H1 (cell line): ENCODE measurements around the gene FMNL2. TPM values are rescaled to one million over a fixed set of nuclear protein-coding genes. Genes with fewer than 3 reads are reported as not detected.

Experiments
- BRCA1 ChIP-seq: IDR thresholded peaks from 2 replicates; pipeline ENCODE4 v1.6.1; 2012; ENCODE audit warnings: low read depth, low read length, improper control_type of control experiment
- CHD1 ChIP-seq: IDR thresholded peaks from 2 replicates; pipeline ENCODE4 v1.6.1; 2012; ENCODE audit warnings: low read depth, low read length, improper control_type of control experiment
- SIN3A ChIP-seq, 2 experiments: IDR thresholded peaks in 1 of 2; conservative IDR thresholded peaks in 1 of 2; 2 replicates each; pipeline ENCODE4 v1.6.1; 2011 to 2012; ENCODE audit warnings: low read length in 2 of 2, improper control_type of control experiment in 1 of 2, low read depth in 1 of 2, mild to moderate bottlenecking in 1 of 2
- ZNF274 ChIP-seq: IDR thresholded peaks from 2 replicates; pipeline ENCODE4 v1.7.0; 2012; ENCODE audit warnings: low read length, borderline replicate concordance; ENCODE audit errors: extremely low read depth
- polyA plus RNA-seq, 7 experiments: library from polyadenylated mRNA; depleted of rRNA in 3 of 7; stranded (reverse) in 5 of 7; unstranded in 2 of 7; fragments of >200 nt in 5 of 7; fragments of 200-250 nt in 2 of 7; gene quantifications; 1 replicate in 5 of 7; 2 replicates in 1 of 7; 4 replicates in 1 of 7; pipeline versions ENCODE4 v1.2.1 to v1.2.3, GENCODE V29; 2011 to 2013; ENCODE audit warnings: missing spikeins in 2 of 7, mixed read lengths in 2 of 7
- total RNA-seq: library from RNA; stranded (reverse); fragmentation: NEBNext Ultra II Directional; extraction: Animal tissue kit (Norgen Biotek cat#: 25700); gene quantifications from 2 replicates; pipeline ENCODE4 v1.2.1, GENCODE V29; 2021
- TF ChIP-seq, protein P1 (sequence below): IDR thresholded peaks from 2 replicates; pipeline ENCODE4 v1.6.1; 2011; ENCODE audit warnings: low read length, improper control_type of control experiment

Gene FMNL2
- total and polyA plus RNA-seq, 2 of the 8 experiments (the other 6 are each of a cell fraction or from before 2014, with no cell fraction given), result 15.5 to 45.1 TPM

GRCh38 chr2:152386266-152386665 lies 51.3 kb downstream of the FMNL2 start (continued):
- TF ChIP-seq SIN3A (conservative IDR thresholded peaks at IDR 0.05 in 1 of 2, IDR thresholded peaks at IDR 0.05 in 1 of 2; ENCODE audit: low read depth in 1 of 2, low read length in 2 of 2) (no peak), BRCA1 (no peak), CHD1 (no peak), ZNF274 (no peak)
- TF ChIP-seq, protein P1, sequence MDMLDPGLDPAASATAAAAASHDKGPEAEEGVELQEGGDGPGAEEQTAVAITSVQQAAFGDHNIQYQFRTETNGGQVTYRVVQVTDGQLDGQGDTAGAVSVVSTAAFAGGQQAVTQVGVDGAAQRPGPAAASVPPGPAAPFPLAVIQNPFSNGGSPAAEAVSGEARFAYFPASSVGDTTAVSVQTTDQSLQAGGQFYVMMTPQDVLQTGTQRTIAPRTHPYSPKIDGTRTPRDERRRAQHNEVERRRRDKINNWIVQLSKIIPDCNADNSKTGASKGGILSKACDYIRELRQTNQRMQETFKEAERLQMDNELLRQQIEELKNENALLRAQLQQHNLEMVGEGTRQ, result no peak
- TF ChIP-seq, all 59 proteins: peak for 0
